Inflammatory macrophage (primary cell): ENCODE data around the gene RBM20.

ENCODE experiments used
- DNase-seq, 2 donors: peaks; one replicate each; pipeline ENCODE4 v3.0.0-alpha.2; 2020 to 2022

RBM20 gene

GRCh38 chr10:110742801-110743200 is 98.7 kb downstream of the RBM20 start:
- no peak for DNase-seq

GRCh38 chr10:110744782-110745181 is 100.6 kb downstream of the RBM20 start:
- DNase-seq, result peak; percentile 67 to 68

GRCh38 chr10:110746254-110746826 is 102.2 kb downstream of the RBM20 start:
- DNase-seq, result peak; percentile 59 to 73

GRCh38 chr10:110746969-110747608 is 103.0 kb downstream of the RBM20 start:
- DNase-seq, result no peak

GRCh38 chr10:110747609-110748464 is 103.7 kb downstream of the RBM20 start:
- no peak for DNase-seq

GRCh38 chr10:110748970-110749369 is 104.8 kb downstream of the RBM20 start:
- no peak for DNase-seq

- DNase-seq, result no peak
Observed at GRCh38 chr10:110750931-110751330, 106.8 kb downstream of the RBM20 start.

GRCh38 chr10:110751850-110752249 is 107.7 kb downstream of the RBM20 start:
- DNase-seq, result no peak

- DNase-seq, result no peak
Observed at GRCh38 chr10:110753462-110753861, 109.3 kb downstream of the RBM20 start.

GRCh38 chr10:110754375-110755105 is 110.4 kb downstream of the RBM20 start:
- DNase-seq, result no peak

GRCh38 chr10:110755781-110756180 is 111.6 kb downstream of the RBM20 start:
- no peak for DNase-seq

- no peak for DNase-seq
Observed at GRCh38 chr10:110756876-110757275, 112.7 kb downstream of the RBM20 start.

GRCh38 chr10:110757586-110757985 is 113.5 kb downstream of the RBM20 start:
- DNase-seq, result no peak

- DNase-seq, result no peak
Observed at GRCh38 chr10:110758128-110758765, 114.1 kb downstream of the RBM20 start.

GRCh38 chr10:110758898-110759297 is 114.8 kb downstream of the RBM20 start:
- DNase-seq, result no peak

- no peak for DNase-seq
Observed at GRCh38 chr10:110759523-110759922, 115.4 kb downstream of the RBM20 start.

- DNase-seq, result no peak
Observed at GRCh38 chr10:110762109-110762848, 118.1 kb downstream of the RBM20 start.

- no peak for DNase-seq
Observed at GRCh38 chr10:110762849-110763211, 118.7 kb downstream of the RBM20 start.

GRCh38 chr10:110764378-110764777 is 120.2 kb downstream of the RBM20 start:
- DNase-seq, result no peak

GRCh38 chr10:110764793-110765512 is 120.8 kb downstream of the RBM20 start:
- DNase-seq, result no peak
